HG03342 (cell line): Measurements from ENCODE around the gene NOXA1.
"Not testable (repeated sequence)": the region's sequence is repeated elsewhere in the genome, so short reads cannot be mapped to it uniquely, and the experiment has no call there.

ENCODE experiments used
- ATAC-seq: cut with Tn5 transposase; IDR thresholded peaks from one replicate; pipeline ENCODE4 v1.9.1; 2021; ENCODE audit warnings: mild to moderate bottlenecking, moderate library complexity; ENCODE audit not compliant: unreplicated experiment

Gene NOXA1

DNA sequence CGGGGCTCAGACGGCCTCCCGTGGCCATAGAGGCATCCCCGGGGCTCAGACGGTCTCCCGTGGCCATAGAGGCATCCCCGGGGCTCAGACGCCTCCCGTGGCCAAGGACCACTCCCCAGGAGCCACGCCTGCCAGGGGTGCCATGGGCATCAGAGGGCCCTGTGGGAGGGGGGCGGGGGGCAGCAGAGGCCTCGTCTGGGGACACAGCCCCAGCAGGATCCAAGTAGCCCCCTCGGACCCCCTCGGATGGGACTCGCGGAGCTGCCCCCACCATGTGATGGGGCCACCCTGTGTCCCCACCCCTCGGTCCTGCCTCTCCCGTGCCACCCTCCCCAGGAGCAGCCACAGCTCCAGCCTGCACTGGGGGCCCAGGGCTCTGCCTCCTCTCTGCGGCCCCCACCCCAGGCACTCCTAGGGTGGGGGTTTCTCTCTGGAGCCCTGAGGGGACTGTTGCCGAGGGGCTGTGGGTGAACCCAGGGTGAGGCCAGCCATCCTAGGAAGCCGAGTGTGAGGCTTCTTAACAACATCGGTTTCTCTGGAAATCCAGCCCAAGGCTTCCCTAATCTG lies 15.5 kb downstream of the NOXA1 start:
- no peak for ATAC-seq

DNA sequence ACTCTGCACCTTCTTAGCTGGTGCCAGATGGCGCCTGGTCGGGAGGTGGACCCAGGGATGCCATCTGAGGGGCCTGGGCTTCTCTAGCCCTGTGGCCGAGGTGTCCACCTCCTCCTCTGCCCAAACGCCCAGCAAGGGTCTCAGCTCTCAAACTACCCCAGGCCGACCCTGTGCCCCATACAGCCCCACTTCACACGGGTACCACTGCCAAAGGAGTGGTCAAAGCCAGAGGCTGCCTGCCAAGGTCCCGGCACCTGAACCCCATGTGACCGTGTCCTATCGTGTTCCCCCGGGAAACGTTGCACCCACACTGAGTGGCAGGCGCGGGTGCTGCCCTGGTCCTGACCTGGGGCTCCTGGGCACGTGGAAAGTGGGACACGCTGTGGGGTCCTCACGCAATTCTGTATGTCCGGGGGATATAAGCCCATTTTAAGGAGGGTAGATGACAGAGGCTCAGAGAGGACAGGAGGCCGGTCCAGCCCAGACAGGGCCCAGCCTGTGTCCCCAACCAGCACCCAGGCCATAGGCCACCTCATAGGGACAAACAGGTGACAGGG lies 16.0 kb downstream of the NOXA1 start:
- no peak for ATAC-seq

DNA sequence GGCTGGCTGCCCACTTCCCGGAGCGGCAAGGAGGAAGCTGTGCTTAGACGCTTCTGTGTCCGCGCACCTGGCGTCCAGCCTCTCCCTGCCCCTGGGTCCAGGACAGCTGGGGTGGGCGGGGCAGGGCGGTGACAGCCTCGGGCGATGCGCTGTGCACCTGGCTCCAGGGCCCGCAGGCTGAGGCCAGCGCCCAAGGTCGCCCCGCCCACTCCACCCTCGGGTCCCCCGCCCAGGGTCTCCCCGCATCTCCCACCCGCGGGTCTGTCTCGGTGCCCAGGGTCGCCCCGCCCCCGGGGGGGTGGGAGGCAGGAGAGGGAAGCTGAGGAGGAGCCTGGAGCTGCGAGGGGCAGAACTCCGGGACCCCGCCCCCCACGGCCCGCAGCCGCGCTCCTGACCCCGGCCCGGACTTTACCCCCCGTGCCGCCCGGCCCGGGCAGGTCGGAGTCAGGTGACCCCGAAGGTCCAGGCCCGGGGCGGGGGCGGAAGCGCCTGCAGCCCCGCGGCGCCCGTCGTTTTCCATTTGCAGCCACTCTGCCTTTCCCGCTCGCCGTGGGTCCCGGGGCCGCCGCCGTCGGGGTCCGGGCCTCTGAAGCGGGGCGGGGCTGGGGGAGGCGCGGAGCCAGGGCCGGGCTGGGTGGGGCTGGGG lies 18.2 kb downstream of the NOXA1 start, which contains the start of gene ENTPD8:
Gene ENTPD8 (minus strand): TSS at position 69 of the 646 bp plus-strand sequence. CDS start 3,072 bp downstream, outside the sequence.
- ATAC-seq = no peak

DNA sequence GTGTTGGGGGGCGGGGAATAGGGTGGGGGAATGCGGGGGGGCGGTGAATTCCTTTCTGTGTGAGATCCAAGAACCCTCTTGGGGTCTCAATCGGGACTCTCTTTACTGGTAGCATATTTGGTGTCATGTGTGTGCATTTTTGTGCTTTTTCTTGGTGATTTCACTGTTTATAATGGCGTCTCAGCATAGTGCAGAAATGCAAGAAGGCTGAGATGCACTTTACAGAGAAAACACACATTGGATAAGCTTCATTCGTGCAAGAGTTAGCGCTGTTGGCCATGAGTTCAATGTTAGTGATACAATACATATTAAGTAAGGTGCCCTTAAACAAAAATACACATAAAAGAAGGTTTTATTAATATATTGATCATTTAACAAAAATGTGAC lies 18.7 kb downstream of the NOXA1 start:
- no peak for ATAC-seq

DNA sequence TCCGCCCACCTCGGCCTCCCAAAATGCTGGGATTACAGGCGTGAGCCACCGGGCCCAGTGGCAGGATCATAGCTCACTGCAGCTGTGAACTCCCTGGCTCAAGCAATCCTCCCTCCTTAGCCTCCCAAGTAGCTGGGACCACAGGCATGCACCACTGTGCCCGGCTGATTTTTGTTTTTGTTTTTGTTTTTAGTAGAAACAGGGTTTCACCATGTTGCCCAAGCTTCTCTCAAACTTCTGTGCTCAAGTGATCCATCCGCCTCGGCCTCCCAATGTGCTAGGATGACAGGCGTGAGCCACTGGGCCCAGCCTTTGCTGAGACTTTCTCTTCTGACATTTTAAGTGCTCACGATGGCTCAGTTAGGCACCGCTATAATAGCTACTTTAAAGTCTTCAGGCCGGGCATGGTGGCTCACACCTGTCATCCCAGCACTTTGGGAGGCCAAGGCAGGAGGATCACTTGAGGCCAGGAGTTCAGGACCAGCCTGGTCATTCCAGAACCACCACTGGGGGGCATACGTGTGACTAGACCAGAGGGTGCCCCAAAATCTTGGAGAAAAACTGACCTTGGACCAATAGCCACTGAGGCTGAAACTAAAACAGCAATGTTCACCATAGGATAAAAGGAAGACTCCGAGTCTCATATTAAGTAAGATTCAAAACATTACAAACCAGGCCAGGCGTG lies 21.1 kb downstream of the NOXA1 start:
- ATAC-seq = no peak

DNA sequence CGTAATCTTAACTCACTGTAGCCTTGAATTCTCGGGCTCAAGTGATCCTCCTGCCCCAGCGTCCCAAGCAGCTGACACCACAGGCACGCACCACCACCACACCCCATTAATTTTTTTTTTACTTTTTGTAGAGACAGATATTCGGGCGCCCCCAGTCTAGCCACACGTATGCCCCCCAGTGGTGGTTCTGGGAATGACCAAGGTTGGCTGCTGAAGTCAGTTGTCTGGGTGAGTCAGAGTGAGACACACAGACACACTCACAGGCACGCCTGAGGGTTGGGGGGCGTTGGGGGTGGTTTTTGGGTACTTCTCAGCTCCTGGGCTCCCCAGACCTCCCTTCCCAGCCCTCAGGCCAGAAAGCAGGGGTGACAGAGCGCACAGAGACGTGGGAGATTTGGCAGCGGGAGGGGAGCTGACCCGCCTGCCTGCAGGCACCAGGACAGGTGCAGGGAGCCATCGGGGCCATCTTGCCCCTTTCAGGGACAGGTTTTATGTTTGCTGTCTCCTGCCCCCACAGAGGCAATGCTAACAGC lies 22.1 kb downstream of the NOXA1 start:
- ATAC-seq = no peak

DNA sequence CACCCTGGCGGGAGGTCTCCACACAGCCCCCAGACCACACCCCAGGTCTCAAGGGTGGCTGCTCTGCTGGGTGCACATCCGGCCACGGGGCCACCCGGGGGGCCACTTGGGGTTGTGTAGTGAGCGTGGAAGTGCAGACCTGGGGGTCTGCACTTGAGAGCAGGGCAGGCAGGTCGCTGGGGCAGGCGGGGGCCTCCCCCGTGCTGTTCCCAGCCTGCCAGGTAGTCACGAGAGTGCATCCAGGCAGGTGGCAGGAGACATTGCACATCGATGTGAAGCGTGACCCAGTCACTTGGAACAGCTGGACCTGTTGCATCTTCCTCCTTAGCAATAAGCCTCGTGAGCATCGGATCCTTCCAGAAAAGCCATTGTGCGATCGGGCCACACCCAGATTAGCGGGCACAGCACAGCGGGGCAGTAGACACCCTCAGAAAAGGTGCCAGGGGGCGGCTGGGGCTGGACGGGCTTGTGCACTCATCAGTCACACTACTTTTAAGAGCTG lies 22.8 kb downstream of the NOXA1 start:
- ATAC-seq = no peak

DNA sequence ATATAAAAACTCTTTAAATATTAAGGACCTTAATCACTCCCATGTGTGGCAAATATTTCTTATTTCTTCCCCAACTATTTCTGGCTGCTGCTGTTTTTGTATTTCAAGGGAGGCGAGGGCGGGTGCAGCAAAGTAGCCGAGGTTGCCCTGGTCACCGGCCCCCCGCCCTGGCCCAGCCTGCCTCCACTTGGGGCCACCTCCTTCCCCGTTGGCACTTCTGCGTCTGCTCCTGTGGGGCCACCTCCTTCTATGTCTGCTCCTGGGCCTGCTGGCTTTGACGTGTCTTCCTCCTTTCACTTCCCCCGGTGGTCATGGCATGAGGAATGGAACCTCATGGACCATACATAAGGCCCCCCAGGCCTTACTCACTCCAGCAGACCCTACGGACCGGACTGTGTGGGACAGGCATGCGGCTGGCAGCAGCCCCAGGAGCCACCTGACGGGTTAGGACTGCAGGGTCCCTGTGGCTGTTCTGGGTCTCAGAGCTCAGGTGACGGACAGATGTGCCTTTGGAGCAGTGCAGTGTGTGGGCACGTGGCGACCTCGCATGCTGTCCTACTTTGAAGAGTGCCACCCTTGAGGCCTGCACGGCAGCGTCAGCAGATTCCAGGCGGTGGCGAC lies 23.8 kb downstream of the NOXA1 start:
- no peak for ATAC-seq

DNA sequence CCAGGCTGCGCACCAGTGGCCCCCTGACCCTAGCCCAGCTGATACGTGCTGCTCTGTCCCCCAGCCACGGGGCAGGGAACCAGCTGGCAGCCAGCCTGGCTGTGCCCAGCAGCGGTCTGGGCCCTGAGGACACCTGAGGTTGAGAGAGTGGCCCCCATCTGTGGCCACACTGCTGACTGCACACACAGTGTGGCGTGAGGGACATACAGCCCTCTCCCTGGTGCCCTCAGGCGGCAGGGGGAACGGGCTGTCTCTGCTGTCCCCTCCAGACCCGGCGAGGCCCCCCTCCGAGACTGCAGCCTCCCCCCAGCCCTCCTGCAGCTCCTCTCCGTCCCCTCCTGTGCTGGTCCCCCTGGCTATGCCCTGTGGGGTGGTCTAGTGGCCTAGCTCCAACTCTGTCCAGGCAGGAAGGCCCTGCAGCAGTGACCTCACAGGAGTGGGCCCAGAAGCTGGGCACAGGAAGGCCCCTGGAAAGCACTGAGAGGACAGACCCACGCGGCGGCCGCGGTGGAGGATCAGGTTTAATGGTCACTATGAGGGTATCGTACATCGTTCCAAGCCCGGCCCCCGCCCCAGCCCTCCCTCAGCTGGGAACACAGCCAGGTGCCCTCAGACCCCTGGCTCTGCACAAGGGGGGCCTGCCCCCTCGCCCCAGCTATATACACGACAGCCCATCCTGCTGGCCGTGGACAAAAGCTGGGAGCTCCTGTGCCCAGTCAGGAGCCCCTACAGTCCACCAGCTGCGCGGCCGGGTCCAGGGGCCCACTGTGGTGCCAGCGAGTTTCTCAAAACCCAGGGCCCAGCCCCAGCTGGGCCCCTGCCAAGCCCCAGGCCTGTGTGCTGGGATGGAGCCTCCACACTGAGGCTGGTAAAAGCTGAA lies 24.8 kb downstream of the NOXA1 start:
- no peak for ATAC-seq

DNA sequence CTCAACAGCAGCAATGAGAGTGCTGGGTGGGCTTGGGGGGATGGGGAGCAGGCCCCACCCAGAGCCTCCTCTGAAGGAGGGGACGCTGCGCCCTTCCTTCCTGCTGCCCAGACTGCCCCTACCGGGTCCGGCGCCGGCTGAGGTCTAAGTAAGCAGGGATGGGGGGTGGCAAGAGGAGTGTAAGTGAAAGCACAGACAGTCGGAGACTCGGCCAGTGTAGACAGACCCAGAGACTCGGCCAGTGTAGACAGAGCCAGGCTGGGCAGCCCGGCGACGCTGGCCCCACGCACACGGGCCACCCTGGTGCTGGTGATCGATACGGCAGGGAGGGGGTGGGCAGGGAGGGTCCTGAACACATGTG lies 25.4 kb downstream of the NOXA1 start:
- no peak for ATAC-seq

DNA sequence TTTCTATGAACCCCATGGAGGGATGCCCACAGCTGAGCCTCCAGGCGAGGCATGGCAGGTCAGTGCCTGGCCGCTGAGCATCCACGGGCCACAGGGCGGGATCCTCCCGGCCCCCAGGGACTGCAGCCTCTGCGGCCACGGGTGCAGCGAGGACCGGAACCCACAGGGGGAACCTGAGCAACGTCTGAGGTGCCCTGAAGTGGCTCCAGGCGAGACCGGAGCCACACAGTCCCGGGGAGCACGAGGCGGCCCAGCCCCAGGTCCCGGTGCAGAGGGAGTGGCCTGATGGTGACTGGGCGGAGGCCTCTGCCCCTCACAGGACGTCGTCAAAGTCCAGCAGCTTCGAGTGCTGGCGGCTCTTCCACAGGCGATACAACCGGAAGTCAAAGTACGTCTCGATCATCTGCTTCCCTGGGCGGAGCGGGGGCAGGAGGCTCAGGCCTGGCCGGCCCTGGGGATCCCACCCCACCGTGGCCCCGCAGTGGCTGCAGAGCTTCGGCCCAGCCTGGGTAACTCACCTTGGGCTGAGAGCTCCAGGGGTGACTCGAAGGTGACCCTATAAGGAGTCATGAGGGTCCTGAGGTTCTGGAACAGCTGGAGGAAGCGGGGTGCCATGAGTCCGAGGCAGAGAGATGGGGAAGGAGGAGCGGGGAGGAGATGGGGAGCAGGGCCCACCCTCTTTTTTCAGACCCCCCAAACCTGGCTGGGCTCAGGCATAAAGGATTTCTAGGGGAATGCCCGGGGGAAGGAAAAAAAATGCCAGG lies 26.1 kb downstream of the NOXA1 start:
- no peak for ATAC-seq

DNA sequence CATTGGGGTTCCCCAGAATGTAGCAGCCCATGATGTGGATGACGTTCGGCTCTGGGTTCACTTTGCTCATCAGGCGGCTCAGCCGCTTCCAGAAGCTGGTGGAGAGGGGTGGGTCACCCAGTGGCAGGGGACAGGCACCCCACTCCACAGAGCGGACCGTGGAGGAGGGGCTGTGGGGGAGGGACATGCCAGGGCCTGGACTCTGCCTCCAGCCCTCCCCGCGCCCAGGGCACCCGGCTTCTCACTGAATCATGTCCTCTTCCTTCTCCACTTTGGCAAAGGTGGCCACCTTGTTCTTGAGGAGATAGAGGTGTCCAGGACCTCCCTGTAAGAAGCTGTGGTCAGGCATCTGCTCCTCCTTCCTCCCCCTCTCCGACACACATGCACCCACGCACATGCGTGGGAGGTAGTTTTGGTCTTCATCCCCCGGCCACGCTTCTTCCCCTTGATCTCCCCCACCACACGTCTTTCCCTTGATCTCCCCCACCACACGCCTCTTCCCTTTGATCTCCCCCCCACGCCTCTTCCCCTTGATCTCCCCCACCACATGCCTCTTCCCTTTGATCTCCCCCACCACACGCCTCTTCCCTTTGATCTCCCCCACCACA lies 26.8 kb downstream of the NOXA1 start:
- no peak for ATAC-seq

DNA sequence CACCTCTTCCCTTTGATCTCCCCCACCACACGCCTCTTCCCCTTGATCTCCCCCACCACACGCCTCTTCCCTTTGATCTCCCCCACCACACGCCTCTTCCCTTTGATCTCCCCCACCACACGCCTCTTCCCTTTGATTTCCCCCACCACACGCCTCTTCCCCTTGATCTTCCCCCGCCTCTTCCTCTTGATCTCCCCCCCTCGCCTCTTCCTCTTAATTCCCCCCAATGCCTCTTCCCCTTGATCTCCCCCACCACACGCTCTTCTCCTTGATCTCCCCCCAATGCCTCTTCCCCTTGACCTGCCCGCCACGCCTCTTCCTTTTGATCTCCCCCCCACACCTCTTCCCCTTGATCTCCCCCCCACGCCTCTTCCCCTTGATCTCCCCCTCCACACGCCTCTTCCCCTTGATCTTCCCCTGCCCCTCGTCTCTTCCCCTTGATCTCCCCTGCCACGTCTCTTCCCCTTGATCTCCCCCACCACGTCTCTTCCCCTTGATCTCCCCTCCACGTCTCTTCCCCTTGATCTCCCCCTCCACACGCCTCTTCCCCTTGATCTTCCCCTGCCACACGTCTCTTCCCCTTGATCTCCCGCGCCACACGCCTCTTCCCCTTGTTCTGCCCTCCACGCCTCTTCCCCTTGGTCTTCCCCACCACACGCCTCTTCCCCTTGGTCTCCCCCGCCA lies 27.5 kb downstream of the NOXA1 start:
- not testable (repeated sequence) for ATAC-seq

DNA sequence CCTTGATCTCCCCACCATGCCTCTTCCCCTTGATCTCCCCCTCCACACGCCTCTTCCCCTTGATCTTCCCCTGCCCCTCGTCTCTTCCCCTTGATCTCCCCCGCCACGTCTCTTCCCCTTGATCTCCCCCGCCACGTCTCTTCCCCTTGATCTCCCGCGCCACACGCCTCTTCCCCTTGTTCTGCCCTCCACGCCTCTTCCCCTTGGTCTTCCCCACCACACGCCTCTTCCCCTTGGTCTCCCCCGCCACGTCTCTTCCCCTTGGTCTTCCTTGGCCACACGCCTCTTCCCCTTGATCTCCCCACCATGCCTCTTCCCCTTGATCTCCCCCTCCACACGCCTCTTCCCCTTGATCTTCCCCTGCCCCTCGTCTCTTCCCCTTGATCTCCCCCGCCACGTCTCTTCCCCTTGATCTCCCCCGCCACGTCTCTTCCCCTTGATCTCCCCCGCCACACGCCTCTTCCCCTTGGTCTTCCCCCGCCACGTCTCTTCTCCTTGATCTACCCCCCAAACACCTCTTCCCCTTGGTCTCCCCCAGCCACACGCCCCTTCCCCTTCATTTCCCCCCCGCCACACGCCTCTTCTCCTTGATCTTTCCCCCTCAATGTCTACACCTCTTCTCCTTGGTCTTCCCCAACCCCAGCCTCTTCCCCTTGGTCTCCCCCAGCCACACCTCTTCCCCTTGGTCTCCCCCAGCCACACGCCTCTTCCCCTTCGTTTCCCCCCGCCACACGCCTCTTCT lies 28.2 kb downstream of the NOXA1 start:
- not testable (repeated sequence) for ATAC-seq

DNA sequence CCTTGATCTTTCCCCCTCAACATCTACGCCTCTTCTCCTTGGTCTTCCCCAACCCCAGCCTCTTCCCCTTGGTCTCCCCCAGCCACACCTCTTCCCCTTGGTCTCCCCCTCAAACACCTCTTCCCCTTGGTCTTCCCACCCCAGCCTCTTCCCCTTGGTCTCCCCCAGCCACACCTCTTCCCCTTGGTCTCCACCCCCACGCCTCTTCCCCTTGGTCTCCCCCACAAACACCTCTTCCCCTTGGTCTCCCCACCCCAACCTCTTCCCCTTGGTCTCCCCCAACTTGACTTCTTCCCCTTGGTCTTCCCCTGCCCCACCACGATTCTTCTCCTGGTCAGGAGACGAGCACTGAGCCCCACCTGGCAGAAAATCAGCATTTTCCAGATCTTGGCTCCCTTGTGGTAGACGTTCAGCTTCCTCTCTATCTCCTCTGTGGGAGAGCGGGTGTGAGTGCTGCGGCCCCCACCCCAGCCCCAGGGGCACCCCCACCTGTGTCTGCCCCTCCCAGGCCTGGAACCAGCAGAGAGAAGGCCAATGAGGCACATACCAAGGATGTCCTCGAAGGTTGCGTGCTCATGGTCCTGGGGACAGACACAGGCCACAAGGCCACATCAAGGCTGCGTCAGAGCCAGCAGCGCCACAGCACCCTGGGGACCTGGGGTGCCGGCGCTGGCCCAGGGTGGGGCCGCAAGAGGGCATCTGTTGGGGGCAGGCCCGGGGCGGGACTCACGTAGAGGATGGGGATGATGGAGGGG lies 29.0 kb downstream of the NOXA1 start:
- ATAC-seq = no peak

DNA sequence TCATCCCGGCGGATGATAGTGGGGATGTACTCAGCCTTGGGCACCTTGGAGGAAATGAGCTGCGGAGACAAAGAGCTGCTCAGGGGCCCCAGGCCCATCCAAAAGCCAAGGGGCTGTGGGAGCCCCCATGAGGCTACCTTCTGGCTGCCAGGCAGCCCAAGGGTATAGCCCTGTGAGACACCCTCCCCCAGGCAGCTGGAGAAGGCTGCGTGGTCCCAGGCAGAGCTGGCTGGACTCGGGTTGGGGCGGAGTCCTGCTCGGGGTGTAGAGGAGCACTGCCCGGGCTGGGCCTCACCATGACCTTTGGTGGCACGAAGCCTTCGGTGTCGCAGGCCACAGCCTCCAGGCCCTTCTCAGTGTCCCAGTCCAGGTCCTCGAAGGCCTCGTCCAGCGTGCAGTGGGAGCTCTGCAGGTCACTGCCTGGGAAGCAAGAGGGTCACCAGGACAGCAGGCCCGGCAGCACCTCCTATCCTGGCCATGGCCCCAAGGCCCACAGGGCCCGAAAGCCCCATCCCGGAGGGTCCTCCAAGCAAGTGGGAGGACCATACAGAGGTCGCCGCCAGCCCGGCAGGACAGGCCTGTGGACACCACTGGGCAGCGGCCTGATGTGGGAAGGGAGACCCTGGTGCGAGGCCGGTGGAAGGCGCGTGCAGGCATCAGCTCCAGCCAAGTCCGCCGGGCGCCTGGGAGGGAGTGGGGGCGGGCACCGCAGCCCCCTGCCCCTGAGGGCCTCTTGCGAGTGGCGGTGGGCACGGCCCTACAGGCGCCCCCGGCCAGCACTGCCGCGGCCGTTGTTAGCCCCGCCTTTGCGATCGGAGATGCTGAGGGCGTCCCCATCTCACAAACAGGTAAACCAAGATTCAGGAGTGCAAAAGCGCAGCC lies 29.8 kb downstream of the NOXA1 start:
- ATAC-seq = no peak
